Fibroblast of pulmonary artery (primary cell): ENCODE measurements around the gene CFAP92.

Source experiments
- DNase-seq: peaks from one replicate; pipeline ENCODE4 v3.0.0-alpha.2; 2010; ENCODE audit warnings: low read depth
- H3K4me3 ChIP-seq: replicated peaks from 2 replicates; pipeline ENCODE4 v1.5.1; 2011; ENCODE audit warnings: low read depth, mild to moderate bottlenecking, control low read depth, low read length, moderate library complexity
- CTCF ChIP-seq: IDR thresholded peaks from 2 replicates; pipeline ENCODE4 v1.5.1; 2011; ENCODE audit warnings: mild to moderate bottlenecking, control low read depth, low read length, inconsistent platforms; ENCODE audit errors: missing control alignments

CFAP92 gene

DNA sequence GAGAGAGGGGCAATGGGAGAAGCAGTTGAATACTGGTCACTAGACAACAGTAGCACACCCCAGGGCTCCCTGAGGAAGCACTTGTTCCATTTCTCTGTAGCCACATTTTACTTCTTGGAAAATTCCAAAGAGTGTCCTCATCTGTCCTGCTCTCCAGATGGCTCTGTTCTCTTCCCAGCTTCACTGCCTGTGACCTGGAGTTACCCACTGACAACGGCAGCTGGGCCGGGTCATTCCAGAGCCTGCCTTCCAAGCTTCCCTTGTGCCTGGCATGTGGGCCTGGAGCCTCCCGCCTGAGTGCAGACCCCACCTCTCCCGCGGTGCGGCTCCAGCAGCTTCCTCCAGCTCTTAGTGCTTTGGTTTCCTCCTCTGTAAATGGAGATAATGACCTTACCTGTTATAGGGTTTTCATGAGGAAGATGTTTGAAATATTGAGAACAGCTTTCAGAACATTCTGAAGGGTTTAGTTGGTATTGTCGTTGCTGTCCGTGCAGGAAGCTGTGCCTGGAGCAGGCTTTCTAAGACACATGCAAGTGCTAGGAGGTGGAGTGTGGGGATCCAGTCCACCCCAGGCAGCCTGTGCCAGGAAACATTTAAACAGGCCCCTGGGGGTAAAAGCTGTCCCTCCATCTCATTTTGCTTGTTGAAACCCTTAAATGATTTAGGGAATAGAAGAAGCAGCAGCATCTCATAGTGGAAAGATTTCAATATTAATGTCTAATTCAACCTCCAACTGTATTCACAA, 32.0 kb upstream of the CFAP92 start:
- no peak for TF ChIP-seq CTCF
- no peak overlapping the region for H3K4me3 ChIP-seq
- DNase-seq, result no peak

DNA sequence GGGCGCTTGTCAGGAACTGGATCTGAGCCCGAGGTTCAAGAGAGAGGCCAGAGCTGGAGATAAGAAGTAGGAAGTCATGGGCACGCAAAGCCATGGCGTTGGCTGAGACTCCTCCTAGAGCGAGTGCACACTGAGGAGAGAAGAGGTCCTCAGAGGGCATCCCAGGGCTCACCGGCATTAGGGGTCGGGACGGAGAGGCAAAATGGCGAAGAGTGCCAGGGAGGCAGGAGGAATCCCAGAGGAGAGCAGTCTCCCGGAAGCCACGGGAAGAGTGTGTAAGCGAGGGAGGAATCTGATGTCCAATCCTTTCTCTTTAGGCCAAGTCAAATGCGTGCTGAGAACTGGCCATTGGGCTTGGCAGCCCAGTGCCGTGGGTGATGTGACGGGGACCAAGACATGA, 31.2 kb upstream of the CFAP92 start:
- TF ChIP-seq CTCF, result no peak
- no peak for DNase-seq
- H3K4me3 ChIP-seq, result no peak overlapping the region

DNA sequence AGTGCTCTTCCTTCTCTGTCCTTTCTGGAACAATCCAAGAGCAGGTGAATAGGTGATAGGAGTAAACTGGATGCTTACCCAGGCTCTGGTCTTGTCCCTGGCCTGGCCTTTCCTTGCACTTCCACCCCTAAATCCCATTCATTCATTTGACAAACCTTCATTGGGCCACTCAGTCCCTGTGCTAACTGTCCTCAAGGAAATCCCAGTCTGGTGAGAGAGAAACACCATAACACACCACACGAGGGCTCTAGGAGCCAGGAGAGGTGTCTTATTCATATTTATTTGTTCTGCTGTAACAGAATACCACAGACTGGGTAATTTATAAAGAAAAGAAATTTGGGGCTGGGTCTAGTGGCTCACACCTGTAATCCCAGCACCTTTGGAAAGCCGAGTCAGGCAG, 30.0 kb upstream of the CFAP92 start:
- peak; percentile 16 for TF ChIP-seq CTCF
- H3K4me3 ChIP-seq, result no peak overlapping the region
- peak; percentile 28 for DNase-seq

- no peak for TF ChIP-seq CTCF
- DNase-seq, result no peak
- no peak overlapping the region for H3K4me3 ChIP-seq
These were observed 29.1 kb upstream of the CFAP92 start for GRCh38 chr3:129023008-129023358.

DNA sequence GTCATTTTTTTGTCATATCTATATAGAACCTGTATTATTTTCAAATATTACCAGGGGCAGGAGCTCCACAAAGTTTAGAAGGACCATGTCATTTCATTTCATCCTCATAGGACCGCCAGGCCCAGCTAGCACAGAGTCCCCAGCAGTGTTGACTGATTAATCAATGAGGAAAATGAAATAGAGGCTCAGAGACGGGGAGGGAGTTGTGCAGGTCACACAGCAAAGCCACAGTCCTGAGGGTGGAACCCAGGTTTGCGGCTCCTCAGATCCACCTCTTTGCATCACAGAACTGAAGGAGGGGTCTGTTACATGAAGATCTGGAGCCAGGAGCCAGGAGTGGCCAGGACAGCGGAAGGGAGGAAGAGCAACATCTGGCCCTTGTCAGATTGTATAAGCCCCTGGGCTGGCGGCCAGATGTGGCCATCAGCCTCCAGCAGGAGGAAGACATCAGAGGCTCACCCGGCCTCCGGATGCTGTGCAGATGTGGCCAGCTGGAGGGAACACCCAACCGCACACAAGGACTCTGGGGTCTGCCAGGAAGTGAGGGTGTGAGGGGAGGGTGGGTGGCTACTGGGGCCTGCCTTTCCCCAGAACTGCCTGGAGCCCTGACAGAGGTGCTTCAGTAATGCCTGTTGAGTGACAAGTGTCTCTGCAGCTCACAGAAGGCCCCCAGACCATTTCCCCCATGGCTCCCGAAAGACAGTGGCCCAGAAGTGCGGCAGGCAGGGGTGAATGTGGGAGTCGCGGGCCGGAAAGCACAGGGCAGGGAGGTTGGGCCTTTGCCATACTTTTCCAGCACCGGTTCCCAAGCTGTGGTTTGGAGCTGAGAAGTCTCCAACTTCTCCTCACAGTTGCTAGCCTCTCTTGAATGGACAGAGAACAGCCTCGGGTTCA, 28.5 kb upstream of the CFAP92 start:
- DNase-seq, result peak; percentile 76
- H3K4me3 ChIP-seq, result no peak overlapping the region

GRCh38 chr3:129021140-129021551, 27.3 kb upstream of the CFAP92 start:
- peak; percentile 20 for DNase-seq
- H3K4me3 ChIP-seq, result no peak overlapping the region
- TF ChIP-seq CTCF, result no peak

More for the DNA sequence above, 28.5 kb upstream of the CFAP92 start:
- no peak for TF ChIP-seq CTCF

DNA sequence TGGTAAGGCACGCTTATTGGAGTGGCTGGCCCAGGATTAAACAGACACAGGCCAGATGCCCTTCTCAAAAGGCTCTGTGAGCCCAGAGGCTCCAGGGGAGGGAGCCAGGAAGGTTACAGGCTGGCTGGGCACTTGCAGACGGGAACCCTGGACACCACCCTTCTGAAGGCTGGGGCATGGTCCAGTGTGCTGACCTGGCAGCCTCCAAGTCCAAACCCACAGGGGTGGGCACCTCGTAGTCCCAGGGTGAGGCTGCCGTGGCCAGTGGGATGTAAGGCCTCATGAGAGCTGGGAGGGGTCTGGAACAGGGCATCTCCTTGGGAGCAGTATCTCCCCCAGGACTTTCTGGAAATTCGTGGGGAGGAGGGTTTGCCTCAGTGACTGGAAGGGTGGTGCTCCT, 26.8 kb upstream of the CFAP92 start:
- no peak overlapping the region for H3K4me3 ChIP-seq
- no peak for TF ChIP-seq CTCF
- DNase-seq, result no peak
